ENCODE measurements around the gene ABCG2. TPM values are rescaled to one million over a fixed set of nuclear protein-coding genes. Genes with fewer than 3 reads are reported as not detected.
"Not testable (repeated sequence)": the region's sequence is repeated elsewhere in the genome, so short reads cannot be mapped to it uniquely, and the experiment has no call there.

ABCG2 gene
- total RNA-seq, 2 donors from 2014 or later, result 0.31 to 4.0 TPM

DNA sequence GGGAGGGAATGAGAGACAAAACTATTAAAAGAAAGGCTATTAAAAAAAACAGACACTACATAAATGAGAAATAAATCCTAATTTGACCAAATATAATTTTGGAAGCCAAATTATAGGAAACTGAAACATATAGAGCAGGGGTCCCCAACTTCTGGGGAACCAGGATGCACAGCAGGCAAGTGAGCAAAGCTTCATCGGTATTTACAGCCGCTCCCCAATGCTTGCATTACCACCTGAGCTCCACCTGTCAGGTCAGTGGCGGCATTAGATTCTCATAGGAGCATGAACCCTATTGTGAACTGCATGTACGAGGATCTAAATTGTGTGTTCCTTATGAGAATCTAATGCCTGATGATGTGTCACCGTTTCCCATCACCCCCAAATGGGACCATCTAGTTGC lies 28.4 kb downstream of the ABCG2 start:
- H3K4me1 Mint-ChIP-seq, result peaks cover under 1% of the 10 kb centered on the region
- no peaks in the 10 kb centered on the region for H3K27me3 Mint-ChIP-seq (ENCODE audit: insufficient read depth)
- H3K27me3 ChIP-seq (ENCODE audit: control insufficient read depth, insufficient read depth, low read length, poor library complexity, severe bottlenecking), result no peaks in the 10 kb centered on the region
- H3K4me3 ChIP-seq (ENCODE audit: low read length), result no peak overlapping the region
- no peak overlapping the region for H3K27ac ChIP-seq (ENCODE audit: low read depth, low read length)
- H3K27ac Mint-ChIP-seq, result no peak overlapping the region
- no peaks in the 10 kb centered on the region for H3K36me3 ChIP-seq (ENCODE audit: control insufficient read depth, insufficient read depth, low read length)
- H3K36me3 Mint-ChIP-seq (ENCODE audit: low read depth), result peaks cover 8% of the 10 kb centered on the region
- no peaks in the 10 kb centered on the region for H3K4me1 ChIP-seq (ENCODE audit: control insufficient read depth, insufficient read depth, low read length)
- 94 to 95% methylated on average over 3 to 5 of the region's 5 CpGs for WGBS, 2 experiments (ENCODE audit: insufficient coverage in 1 of 2, insufficient read length in 1 of 2)
- H3K4me3 Mint-ChIP-seq, result no peak overlapping the region
- H3K9ac ChIP-seq (ENCODE audit: extremely low read depth, low read length, poor library complexity, severe bottlenecking), result no peak overlapping the region
- TF ChIP-seq, protein P1, sequence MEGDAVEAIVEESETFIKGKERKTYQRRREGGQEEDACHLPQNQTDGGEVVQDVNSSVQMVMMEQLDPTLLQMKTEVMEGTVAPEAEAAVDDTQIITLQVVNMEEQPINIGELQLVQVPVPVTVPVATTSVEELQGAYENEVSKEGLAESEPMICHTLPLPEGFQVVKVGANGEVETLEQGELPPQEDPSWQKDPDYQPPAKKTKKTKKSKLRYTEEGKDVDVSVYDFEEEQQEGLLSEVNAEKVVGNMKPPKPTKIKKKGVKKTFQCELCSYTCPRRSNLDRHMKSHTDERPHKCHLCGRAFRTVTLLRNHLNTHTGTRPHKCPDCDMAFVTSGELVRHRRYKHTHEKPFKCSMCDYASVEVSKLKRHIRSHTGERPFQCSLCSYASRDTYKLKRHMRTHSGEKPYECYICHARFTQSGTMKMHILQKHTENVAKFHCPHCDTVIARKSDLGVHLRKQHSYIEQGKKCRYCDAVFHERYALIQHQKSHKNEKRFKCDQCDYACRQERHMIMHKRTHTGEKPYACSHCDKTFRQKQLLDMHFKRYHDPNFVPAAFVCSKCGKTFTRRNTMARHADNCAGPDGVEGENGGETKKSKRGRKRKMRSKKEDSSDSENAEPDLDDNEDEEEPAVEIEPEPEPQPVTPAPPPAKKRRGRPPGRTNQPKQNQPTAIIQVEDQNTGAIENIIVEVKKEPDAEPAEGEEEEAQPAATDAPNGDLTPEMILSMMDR (conservative IDR thresholded peaks at IDR 0.05), result no peak
- H3K9me3 Mint-ChIP-seq, result peaks cover 31% of the 10 kb centered on the region
- peaks cover 10% of the 10 kb centered on the region for H3K9me3 ChIP-seq (ENCODE audit: control insufficient read depth, low read length)
- no peak for DNase-seq

DNA sequence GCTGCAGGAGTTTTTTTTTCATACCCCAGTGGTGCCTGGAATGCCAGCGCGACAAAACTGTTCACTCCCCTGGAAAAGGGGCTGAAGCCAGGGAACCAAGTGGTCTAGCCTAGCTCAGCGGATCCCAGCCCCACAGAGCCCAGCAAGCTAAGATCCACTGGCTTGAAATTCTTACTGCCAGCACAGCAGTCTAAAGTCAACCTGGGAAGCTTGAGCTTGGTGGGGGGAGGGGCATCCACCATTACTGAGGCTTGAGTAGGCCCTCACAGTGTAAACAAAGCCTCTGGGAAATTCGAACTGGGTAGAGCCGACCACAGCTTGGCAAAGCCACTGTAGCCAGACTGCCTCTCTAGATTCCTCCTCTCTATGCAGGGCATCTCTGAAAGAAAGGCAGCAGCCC lies 36.2 kb downstream of the ABCG2 start:
- peaks cover 62% of the 10 kb centered on the region for H3K9me3 Mint-ChIP-seq
- not testable (repeated sequence) for H3K36me3 ChIP-seq (ENCODE audit: control insufficient read depth, insufficient read depth, low read length); H3K27ac Mint-ChIP-seq; DNase-seq; H3K4me1 Mint-ChIP-seq; H3K27ac ChIP-seq (ENCODE audit: low read depth, low read length); H3K9ac ChIP-seq (ENCODE audit: extremely low read depth, low read length, poor library complexity, severe bottlenecking); H3K4me3 ChIP-seq (ENCODE audit: low read length); H3K4me1 ChIP-seq (ENCODE audit: control insufficient read depth, insufficient read depth, low read length); H3K27me3 Mint-ChIP-seq (ENCODE audit: insufficient read depth); H3K27me3 ChIP-seq (ENCODE audit: control insufficient read depth, insufficient read depth, low read length, poor library complexity, severe bottlenecking); H3K4me3 Mint-ChIP-seq
- peaks cover 44% of the 10 kb centered on the region for H3K36me3 Mint-ChIP-seq (ENCODE audit: low read depth)
- H3K9me3 ChIP-seq (ENCODE audit: control insufficient read depth, low read length), result peaks cover 54% of the 10 kb centered on the region
- 71 to 89% methylated on average over 2 to 5 of the region's 5 CpGs for WGBS, 2 experiments (ENCODE audit: insufficient coverage in 1 of 2, insufficient read length in 1 of 2)

DNA sequence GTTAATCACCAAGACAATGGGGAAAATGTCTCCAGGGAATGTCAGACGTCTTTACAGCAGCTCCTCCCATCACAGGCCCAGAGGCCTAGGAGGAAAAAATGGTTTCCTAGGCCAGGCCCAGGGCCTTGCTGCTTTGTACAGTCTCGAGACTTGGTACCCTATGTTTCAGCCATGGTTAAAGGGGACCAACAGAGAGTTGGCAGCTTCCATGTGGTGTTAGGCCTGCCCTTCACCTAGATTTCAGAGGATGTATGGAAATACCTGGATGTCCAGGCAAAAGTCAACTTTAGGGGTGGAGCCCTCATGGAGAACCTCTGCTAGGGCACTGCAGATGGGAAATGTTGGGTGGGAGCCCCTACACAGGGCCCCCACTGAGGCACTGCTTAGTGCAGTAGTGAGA lies 38.5 kb downstream of the ABCG2 start:
- peaks cover 56% of the 10 kb centered on the region for H3K9me3 Mint-ChIP-seq
- Histone ChIP-seq H3K9ac (ENCODE audit: extremely low read depth, low read length, poor library complexity, severe bottlenecking) (no peak overlapping the region), H3K4me3 (ENCODE audit: low read length) (peak overlapping the region; percentile 19), H3K27ac (ENCODE audit: low read depth, low read length) (no peak overlapping the region), H3K36me3 (ENCODE audit: control insufficient read depth, insufficient read depth, low read length) (no peaks in the 10 kb centered on the region), H3K9me3 (ENCODE audit: control insufficient read depth, low read length) (peaks cover 54% of the 10 kb centered on the region), H3K4me1 (ENCODE audit: control insufficient read depth, insufficient read depth, low read length) (no peaks in the 10 kb centered on the region), H3K27me3 (ENCODE audit: control insufficient read depth, insufficient read depth, low read length, poor library complexity, severe bottlenecking) (no peaks in the 10 kb centered on the region)
- H3K27me3 Mint-ChIP-seq (ENCODE audit: insufficient read depth), result no peaks in the 10 kb centered on the region
- no peak overlapping the region for H3K27ac Mint-ChIP-seq
- TF ChIP-seq, protein P1 (conservative IDR thresholded peaks at IDR 0.05), result no peak
- no peaks in the 10 kb centered on the region for H3K4me1 Mint-ChIP-seq
- no peak overlapping the region for H3K4me3 Mint-ChIP-seq
- H3K36me3 Mint-ChIP-seq (ENCODE audit: low read depth), result peaks cover 41% of the 10 kb centered on the region
- WGBS, 2 experiments (ENCODE audit: insufficient coverage in 1 of 2, insufficient read length in 1 of 2), result 67 to 77% methylated on average over 1 to 2 of the region's 2 CpGs
- DNase-seq, result no peak

DNA sequence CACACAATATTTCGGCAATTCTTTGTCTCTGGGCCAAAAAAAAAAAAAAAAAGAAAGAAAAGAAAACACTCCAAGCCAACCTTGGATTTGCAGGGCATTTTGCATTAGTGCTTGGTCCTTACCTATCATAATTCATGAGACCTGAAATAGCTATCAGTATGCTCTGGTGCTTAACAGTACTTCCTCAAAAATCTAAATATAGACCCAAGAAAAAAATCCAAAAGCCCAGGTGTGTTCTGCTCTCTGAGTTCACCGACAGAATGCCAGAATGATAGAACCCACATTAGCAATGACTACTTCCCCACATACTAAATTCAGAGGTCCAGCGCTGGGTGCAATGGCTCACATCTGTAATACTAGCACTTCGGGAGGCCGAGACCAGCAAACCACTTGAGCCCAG lies 42.9 kb downstream of the ABCG2 start:
- Histone ChIP-seq H3K4me3 (ENCODE audit: low read length) (no peak overlapping the region), H3K9ac (ENCODE audit: extremely low read depth, low read length, poor library complexity, severe bottlenecking) (no peak overlapping the region), H3K27ac (ENCODE audit: low read depth, low read length) (no peak overlapping the region), H3K36me3 (ENCODE audit: control insufficient read depth, insufficient read depth, low read length) (no peaks in the 10 kb centered on the region), H3K4me1 (ENCODE audit: control insufficient read depth, insufficient read depth, low read length) (no peaks in the 10 kb centered on the region), H3K9me3 (ENCODE audit: control insufficient read depth, low read length) (peaks cover 32% of the 10 kb centered on the region), H3K27me3 (ENCODE audit: control insufficient read depth, insufficient read depth, low read length, poor library complexity, severe bottlenecking) (no peaks in the 10 kb centered on the region)
- no peak for DNase-seq
- no peak overlapping the region for H3K4me3 Mint-ChIP-seq
- TF ChIP-seq, protein P1 (conservative IDR thresholded peaks at IDR 0.05), result no peak
- H3K27me3 Mint-ChIP-seq (ENCODE audit: insufficient read depth), result no peaks in the 10 kb centered on the region
- H3K4me1 Mint-ChIP-seq, result no peaks in the 10 kb centered on the region
- H3K9me3 Mint-ChIP-seq, result peaks cover 30% of the 10 kb centered on the region
- 84 to 92% methylated on average over 5 of the region's 5 CpGs for WGBS, 2 experiments (ENCODE audit: insufficient coverage in 1 of 2, insufficient read length in 1 of 2)
- H3K27ac Mint-ChIP-seq, result peak overlapping the region; percentile 48
- peaks cover 25% of the 10 kb centered on the region for H3K36me3 Mint-ChIP-seq (ENCODE audit: low read depth)
